Measurements from ENCODE around the gene TRAPPC3.
A peak's percentile ranks its signal among the peaks of the same experiment; 100 is the strongest.
"Not testable (repeated sequence)": the region's sequence is repeated elsewhere in the genome, so short reads cannot be mapped to it uniquely, and the experiment has no call there.

The TRAPPC3 gene
- total RNA-seq, result 25.3 to 32.3 (median 28.4) reads per million in 3 donors

DNA sequence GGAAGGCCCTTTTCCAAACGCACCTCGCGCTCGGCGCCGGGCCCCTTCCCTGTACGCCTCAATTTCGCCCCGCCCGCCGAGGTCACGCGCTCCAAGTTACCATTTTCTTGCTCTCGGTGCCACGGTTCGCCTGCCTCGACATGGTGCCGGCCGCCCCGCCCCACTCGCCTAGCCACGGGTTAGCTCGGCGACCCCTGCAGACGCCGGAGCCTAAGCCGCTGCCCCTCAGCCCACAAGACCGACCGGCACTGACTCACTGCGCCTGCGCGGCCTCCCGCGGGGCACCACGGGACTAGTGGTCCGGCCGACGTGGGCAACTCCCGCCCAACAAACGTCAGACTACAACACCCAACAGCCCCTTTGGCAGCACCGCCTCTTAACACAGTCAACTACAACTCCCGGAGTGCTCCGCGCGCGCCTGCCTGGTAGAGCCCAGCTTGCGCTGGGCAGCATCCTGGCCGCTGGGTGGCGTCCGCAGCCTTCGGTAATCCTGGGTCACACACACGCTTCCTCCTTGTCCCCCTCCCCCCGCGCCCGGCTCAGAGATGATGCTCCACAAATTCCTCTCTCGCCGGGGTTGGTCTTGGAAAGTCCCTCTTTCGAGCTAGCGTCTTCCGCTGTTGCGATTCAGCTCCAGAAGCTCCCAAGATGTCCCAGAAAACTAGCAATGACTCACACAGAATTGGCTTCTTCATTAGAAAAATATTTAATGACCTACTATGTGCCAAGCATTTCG lies at the start of gene TRAPPC3:
Gene TRAPPC3 (minus strand): TSS at position 250 of the 736 bp plus-strand sequence. CDS start 108 bp downstream, at position 142.
- Histone ChIP-seq H3K4me1 (ENCODE audit: control insufficient read depth, insufficient read depth, low read length, poor library complexity, severe bottlenecking) (peaks cover 49% of the 10 kb centered on the region), H3K27me3 (replicated peaks; ENCODE audit: control insufficient read depth, insufficient read depth, low read length, poor library complexity, severe bottlenecking) (no peaks in the 10 kb centered on the region), H3K4me3 (ENCODE audit: insufficient read depth, low read depth, low read length, poor library complexity, severe bottlenecking) (peak within 1 kb of the TSS; percentile 65), H3K36me3 (ENCODE audit: control insufficient read depth, insufficient read depth, low read length) (no peaks in the 10 kb centered on the region), H3K27ac (ENCODE audit: insufficient read depth, low read length, poor library complexity, severe bottlenecking) (peak within 1 kb of the TSS; percentile 91), H3K9me3 (ENCODE audit: control insufficient read depth, low read length) (no peaks in the 10 kb centered on the region)
- peak; percentile 99 for DNase-seq

- Histone ChIP-seq H3K36me3 (ENCODE audit: control insufficient read depth, insufficient read depth, low read length) (no peaks in the 10 kb centered on the region), H3K27me3 (replicated peaks; ENCODE audit: control insufficient read depth, insufficient read depth, low read length, poor library complexity, severe bottlenecking) (no peaks in the 10 kb centered on the region)
Observed at GRCh38 chr1:36198641-36199040, 49.4 kb upstream of the TRAPPC3 start.

GRCh38 chr1:36196805-36197204 lies 47.5 kb upstream of the TRAPPC3 start:
- not testable (repeated sequence) for H3K4me1 ChIP-seq (ENCODE audit: control insufficient read depth, insufficient read depth, low read length, poor library complexity, severe bottlenecking); H3K27me3 ChIP-seq (replicated peaks; ENCODE audit: control insufficient read depth, insufficient read depth, low read length, poor library complexity, severe bottlenecking); H3K4me3 ChIP-seq (ENCODE audit: insufficient read depth, low read depth, low read length, poor library complexity, severe bottlenecking); DNase-seq; H3K36me3 ChIP-seq (ENCODE audit: control insufficient read depth, insufficient read depth, low read length); H3K9me3 ChIP-seq (ENCODE audit: control insufficient read depth, low read length); H3K27ac ChIP-seq (ENCODE audit: insufficient read depth, low read length, poor library complexity, severe bottlenecking)

More at GRCh38 chr1:36198641-36199040, 49.4 kb upstream of the TRAPPC3 start:
- no peak for DNase-seq
- H3K4me3 ChIP-seq (ENCODE audit: insufficient read depth, low read depth, low read length, poor library complexity, severe bottlenecking), result no peak overlapping the region
- H3K27ac ChIP-seq (ENCODE audit: insufficient read depth, low read length, poor library complexity, severe bottlenecking), result no peak overlapping the region
- H3K4me1 ChIP-seq (ENCODE audit: control insufficient read depth, insufficient read depth, low read length, poor library complexity, severe bottlenecking), result no peaks in the 10 kb centered on the region
- H3K9me3 ChIP-seq (ENCODE audit: control insufficient read depth, low read length), result no peaks in the 10 kb centered on the region

GRCh38 chr1:36187800-36188593 lies 38.7 kb upstream of the TRAPPC3 start:
- no peak overlapping the region for H3K4me3 ChIP-seq (ENCODE audit: insufficient read depth, low read depth, low read length, poor library complexity, severe bottlenecking)
- no peaks in the 10 kb centered on the region for H3K36me3 ChIP-seq (ENCODE audit: control insufficient read depth, insufficient read depth, low read length)
- H3K27me3 ChIP-seq (replicated peaks; ENCODE audit: control insufficient read depth, insufficient read depth, low read length, poor library complexity, severe bottlenecking), result no peaks in the 10 kb centered on the region
- H3K27ac ChIP-seq (ENCODE audit: insufficient read depth, low read length, poor library complexity, severe bottlenecking), result no peak overlapping the region
- H3K4me1 ChIP-seq (ENCODE audit: control insufficient read depth, insufficient read depth, low read length, poor library complexity, severe bottlenecking), result no peaks in the 10 kb centered on the region
- no peaks in the 10 kb centered on the region for H3K9me3 ChIP-seq (ENCODE audit: control insufficient read depth, low read length)
- peak; percentile 65 to 77 (median 71) for DNase-seq

- Histone ChIP-seq H3K27ac (ENCODE audit: insufficient read depth, low read length, poor library complexity, severe bottlenecking) (no peak overlapping the region), H3K27me3 (replicated peaks; ENCODE audit: control insufficient read depth, insufficient read depth, low read length, poor library complexity, severe bottlenecking) (no peaks in the 10 kb centered on the region), H3K4me1 (ENCODE audit: control insufficient read depth, insufficient read depth, low read length, poor library complexity, severe bottlenecking) (no peaks in the 10 kb centered on the region), H3K9me3 (ENCODE audit: control insufficient read depth, low read length) (no peaks in the 10 kb centered on the region), H3K36me3 (ENCODE audit: control insufficient read depth, insufficient read depth, low read length) (peaks cover 25% of the 10 kb centered on the region), H3K4me3 (ENCODE audit: insufficient read depth, low read depth, low read length, poor library complexity, severe bottlenecking) (no peak overlapping the region)
- no peak for DNase-seq
Observed at GRCh38 chr1:36183309-36183856, 34.1 kb upstream of the TRAPPC3 start.

GRCh38 chr1:36182734-36183133 lies 33.4 kb upstream of the TRAPPC3 start:
- no peaks in the 10 kb centered on the region for H3K27me3 ChIP-seq (replicated peaks; ENCODE audit: control insufficient read depth, insufficient read depth, low read length, poor library complexity, severe bottlenecking)
- H3K36me3 ChIP-seq (ENCODE audit: control insufficient read depth, insufficient read depth, low read length), result peaks cover 31% of the 10 kb centered on the region
- no peak overlapping the region for H3K4me3 ChIP-seq (ENCODE audit: insufficient read depth, low read depth, low read length, poor library complexity, severe bottlenecking)
- no peaks in the 10 kb centered on the region for H3K9me3 ChIP-seq (ENCODE audit: control insufficient read depth, low read length)
- no peak for DNase-seq
- no peak overlapping the region for H3K27ac ChIP-seq (ENCODE audit: insufficient read depth, low read length, poor library complexity, severe bottlenecking)
- no peaks in the 10 kb centered on the region for H3K4me1 ChIP-seq (ENCODE audit: control insufficient read depth, insufficient read depth, low read length, poor library complexity, severe bottlenecking)

GRCh38 chr1:36179220-36179600 lies 29.9 kb upstream of the TRAPPC3 start:
- peaks cover 63% of the 10 kb centered on the region for H3K36me3 ChIP-seq (ENCODE audit: control insufficient read depth, insufficient read depth, low read length)
- no peak for DNase-seq

DNA sequence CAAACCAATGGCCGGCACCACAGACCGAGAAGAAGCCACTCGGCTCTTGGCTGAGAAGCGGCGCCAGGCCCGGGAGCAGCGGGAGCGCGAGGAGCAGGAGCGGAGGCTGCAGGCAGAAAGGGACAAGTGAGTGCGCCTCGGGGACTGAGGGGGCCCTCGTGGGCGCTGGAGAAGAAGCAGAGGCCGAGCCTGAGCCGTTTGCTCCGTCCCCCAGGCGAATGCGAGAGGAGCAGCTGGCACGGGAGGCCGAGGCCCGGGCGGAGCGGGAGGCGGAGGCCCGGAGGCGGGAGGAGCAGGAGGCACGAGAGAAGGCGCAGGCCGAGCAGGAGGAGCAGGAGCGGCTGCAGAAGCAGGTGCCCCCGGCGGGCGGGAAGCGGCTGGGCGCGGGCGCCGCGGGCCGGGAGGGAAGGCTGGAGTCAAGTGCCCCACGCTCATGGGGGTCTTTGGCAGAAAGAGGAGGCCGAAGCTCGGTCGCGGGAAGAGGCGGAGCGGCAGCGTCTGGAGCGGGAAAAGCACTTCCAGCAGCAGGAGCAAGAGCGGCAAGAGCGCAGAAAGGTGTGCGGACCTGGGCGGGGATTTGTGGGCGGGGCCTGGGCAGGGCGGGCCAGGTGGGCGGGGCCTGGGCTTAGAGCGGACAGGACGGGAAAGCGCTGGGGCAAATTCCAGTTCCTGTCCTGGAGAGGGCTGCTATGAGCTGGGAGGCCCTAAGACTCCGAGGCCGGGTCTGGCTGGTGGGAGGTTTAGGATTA lies 29.4 kb upstream of the TRAPPC3 start:
- Histone ChIP-seq H3K4me1 (ENCODE audit: control insufficient read depth, insufficient read depth, low read length, poor library complexity, severe bottlenecking) (no peaks in the 10 kb centered on the region), H3K27me3 (replicated peaks; ENCODE audit: control insufficient read depth, insufficient read depth, low read length, poor library complexity, severe bottlenecking) (no peaks in the 10 kb centered on the region), H3K36me3 (ENCODE audit: control insufficient read depth, insufficient read depth, low read length) (peaks cover 69% of the 10 kb centered on the region), H3K9me3 (ENCODE audit: control insufficient read depth, low read length) (no peaks in the 10 kb centered on the region), H3K27ac (ENCODE audit: insufficient read depth, low read length, poor library complexity, severe bottlenecking) (no peak overlapping the region), H3K4me3 (ENCODE audit: insufficient read depth, low read depth, low read length, poor library complexity, severe bottlenecking) (no peak overlapping the region)
- DNase-seq, result no peak

More at GRCh38 chr1:36179220-36179600, 29.9 kb upstream of the TRAPPC3 start:
- Histone ChIP-seq H3K4me3 (ENCODE audit: insufficient read depth, low read depth, low read length, poor library complexity, severe bottlenecking) (no peak overlapping the region), H3K9me3 (ENCODE audit: control insufficient read depth, low read length) (no peaks in the 10 kb centered on the region), H3K27me3 (replicated peaks; ENCODE audit: control insufficient read depth, insufficient read depth, low read length, poor library complexity, severe bottlenecking) (no peaks in the 10 kb centered on the region), H3K4me1 (ENCODE audit: control insufficient read depth, insufficient read depth, low read length, poor library complexity, severe bottlenecking) (no peaks in the 10 kb centered on the region), H3K27ac (ENCODE audit: insufficient read depth, low read length, poor library complexity, severe bottlenecking) (no peak overlapping the region)

DNA sequence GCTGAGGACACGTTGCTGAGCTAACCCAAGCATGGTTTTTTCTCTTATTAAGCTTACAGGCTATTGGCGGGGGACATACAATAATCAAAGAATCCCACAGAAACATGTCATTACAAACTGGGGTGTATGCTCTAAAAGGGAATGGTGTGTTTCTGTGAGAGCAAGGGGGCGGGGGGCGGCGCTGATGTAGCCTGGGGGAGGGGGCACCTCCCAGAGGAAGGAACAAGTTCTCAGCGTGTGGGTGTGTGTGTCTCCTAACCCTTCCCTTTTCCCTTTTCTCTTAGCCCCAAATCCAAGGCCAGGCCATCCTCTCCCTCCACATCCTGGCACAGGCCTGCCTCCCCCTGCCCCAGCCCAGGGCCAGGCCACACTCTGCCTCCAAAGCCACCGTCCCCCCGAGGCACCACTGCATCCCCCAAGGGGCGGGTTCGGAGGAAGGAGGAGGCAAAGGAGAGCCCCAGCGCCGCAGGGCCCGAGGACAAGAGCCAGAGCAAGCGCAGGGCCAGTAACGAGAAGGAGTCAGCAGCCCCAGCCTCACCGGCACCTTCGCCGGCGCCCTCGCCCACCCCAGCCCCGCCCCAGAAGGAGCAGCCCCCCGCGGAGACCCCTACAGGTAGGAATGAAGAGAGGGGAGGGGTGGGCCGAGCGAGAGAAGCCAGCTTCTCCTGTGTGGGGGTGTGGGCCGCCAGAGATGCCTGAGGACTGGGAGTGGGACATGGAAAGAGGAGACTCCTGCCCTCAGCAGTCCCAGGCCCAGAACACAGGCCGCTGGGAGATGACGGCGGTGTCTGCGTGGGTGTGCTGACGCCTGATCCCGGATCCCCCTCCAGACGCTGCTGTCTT lies 28.5 kb upstream of the TRAPPC3 start:
- Histone ChIP-seq H3K9me3 (ENCODE audit: control insufficient read depth, low read length) (no peaks in the 10 kb centered on the region), H3K4me3 (ENCODE audit: insufficient read depth, low read depth, low read length, poor library complexity, severe bottlenecking) (no peak overlapping the region), H3K27me3 (replicated peaks; ENCODE audit: control insufficient read depth, insufficient read depth, low read length, poor library complexity, severe bottlenecking) (no peaks in the 10 kb centered on the region), H3K4me1 (ENCODE audit: control insufficient read depth, insufficient read depth, low read length, poor library complexity, severe bottlenecking) (no peaks in the 10 kb centered on the region), H3K36me3 (ENCODE audit: control insufficient read depth, insufficient read depth, low read length) (peaks cover 77% of the 10 kb centered on the region), H3K27ac (ENCODE audit: insufficient read depth, low read length, poor library complexity, severe bottlenecking) (no peak overlapping the region)
- DNase-seq, result no peak

Data from effector memory CD4-positive, alpha-beta T cell (primary cell).